VCaP (cell line): ENCODE data around the gene RIN2.

Source experiments
- H3K27ac ChIP-seq: fragments of 450-650 bp; 2 replicates; pipeline ENCODE4 v1.5.1; 2017
- TF ChIP-seq, protein P1 (sequence below): fragments of 450-650 bp; conservative IDR thresholded peaks from 2 replicates; pipeline ENCODE4 v1.5.1; 2017; ENCODE audit warnings: mild to moderate bottlenecking, moderate library complexity

RIN2 gene

DNA sequence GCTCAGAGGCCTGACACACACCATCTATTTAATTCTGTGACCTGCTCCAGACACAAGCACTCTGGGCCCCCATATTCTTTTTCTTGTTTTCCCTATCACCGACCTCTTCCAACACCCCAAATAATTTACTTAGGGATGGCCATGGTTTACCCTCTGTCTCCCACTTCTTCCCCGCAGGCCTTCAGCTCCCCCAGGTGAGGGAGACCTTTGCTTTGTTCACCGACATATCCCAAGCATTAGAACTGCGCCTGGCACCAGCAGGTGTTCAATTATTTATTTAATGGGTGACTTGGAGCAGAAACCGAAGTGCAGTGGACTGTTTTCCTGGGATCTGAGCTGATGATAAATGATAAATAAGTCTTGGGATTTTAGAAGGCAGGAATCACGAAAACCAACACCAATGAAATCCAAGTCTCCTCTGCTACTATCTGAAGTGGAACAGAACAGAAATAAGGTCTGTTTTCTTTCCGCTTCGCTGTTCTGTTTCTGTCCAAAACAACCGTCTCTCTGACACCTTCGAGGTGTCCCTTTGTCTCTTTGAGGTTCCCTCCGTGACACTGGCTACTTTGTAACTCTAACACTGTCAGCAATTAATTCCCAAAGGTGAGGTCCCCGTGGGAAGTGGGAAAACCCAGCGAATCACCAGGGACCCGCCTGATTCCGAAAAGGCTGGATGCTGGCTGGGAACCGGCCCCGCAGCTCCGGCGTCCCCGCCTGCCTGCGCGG is 1.1 kb upstream of the RIN2 start:
- TF ChIP-seq, protein P1, sequence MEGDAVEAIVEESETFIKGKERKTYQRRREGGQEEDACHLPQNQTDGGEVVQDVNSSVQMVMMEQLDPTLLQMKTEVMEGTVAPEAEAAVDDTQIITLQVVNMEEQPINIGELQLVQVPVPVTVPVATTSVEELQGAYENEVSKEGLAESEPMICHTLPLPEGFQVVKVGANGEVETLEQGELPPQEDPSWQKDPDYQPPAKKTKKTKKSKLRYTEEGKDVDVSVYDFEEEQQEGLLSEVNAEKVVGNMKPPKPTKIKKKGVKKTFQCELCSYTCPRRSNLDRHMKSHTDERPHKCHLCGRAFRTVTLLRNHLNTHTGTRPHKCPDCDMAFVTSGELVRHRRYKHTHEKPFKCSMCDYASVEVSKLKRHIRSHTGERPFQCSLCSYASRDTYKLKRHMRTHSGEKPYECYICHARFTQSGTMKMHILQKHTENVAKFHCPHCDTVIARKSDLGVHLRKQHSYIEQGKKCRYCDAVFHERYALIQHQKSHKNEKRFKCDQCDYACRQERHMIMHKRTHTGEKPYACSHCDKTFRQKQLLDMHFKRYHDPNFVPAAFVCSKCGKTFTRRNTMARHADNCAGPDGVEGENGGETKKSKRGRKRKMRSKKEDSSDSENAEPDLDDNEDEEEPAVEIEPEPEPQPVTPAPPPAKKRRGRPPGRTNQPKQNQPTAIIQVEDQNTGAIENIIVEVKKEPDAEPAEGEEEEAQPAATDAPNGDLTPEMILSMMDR = peak; percentile 45
- H3K27ac ChIP-seq = peak overlapping the region; percentile 95

GRCh38 chr20:19757487-19758132 is 448 bp upstream of the RIN2 start:
- H3K27ac ChIP-seq = peak overlapping the region; percentile 95
- TF ChIP-seq, protein P1 = no peak

DNA sequence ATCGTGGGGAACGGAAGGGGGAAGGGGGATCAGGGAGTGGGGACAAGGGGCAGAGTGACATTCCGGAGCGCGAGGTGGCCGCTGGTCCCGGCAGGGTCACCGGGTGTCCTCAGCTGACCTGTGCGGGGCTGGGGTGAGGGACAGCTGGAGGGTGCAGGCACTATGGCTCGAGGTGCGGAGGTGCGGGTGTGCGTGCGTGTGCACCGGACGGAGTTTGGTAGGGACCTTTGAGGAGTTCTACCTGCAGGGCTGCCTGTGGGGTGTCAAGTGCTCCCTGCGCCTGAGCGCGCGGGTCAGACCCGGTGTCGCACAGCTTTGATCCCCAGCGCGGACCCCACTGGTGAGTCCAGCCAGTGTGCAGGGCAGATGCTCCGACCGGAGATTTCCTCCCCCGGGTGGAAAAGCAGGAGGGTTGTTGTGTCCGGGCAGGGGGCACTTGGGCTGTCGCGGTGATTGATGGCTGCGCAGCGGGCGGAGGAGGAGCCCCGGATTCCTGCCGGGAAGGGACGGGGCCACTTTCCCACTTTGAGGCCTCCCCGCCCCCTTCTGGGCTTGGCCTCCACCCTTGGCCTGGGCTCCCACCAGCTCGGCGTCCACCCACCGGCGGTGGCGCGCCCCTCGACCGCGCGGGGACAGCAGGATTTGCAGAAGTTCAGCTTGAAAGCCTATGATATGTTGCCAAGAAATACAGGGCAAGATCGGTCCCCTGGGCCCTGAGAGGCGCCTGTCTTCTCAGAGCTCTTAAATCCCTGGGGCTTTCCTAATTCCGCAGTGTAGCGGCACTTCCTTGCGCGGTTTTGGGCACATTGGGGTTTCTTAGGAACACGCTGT is 658 bp downstream of the RIN2 start:
- TF ChIP-seq, protein P1 = no peak
- H3K27ac ChIP-seq = peak overlapping the region; percentile 95

- 0 out of 2 replicates have a peak overlapping the region, but pooled peaks have one; percentile 95 for H3K27ac ChIP-seq
- TF ChIP-seq, protein P1 = no peak
Measured at GRCh38 chr20:19760371-19760721, 2.3 kb downstream of the RIN2 start.

- TF ChIP-seq, protein P1 = no peak
- no peak overlapping the region for H3K27ac ChIP-seq
Measured at GRCh38 chr20:19761326-19761725, 3.3 kb downstream of the RIN2 start.

DNA sequence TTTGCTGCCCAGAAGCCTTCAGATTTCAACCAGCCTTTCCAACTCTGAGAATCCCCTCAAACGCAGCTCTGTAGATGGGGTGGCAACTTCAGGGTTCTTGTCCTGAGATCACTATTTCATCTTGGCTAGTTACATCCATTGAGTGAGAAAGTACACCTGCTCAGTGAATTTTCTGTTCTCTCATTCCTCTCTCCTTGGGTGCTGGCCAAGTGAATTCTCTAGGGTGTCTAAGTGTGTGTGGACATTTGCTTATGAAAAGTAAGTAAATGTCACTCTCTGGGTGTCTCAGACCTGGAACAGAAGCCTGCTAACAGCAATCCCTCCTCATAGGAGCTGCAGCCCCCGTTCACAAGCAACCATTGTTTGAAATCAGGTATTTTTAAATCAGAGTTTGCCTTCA is 3.8 kb downstream of the RIN2 start:
- TF ChIP-seq, protein P1 = no peak
- H3K27ac ChIP-seq = no peak overlapping the region

DNA sequence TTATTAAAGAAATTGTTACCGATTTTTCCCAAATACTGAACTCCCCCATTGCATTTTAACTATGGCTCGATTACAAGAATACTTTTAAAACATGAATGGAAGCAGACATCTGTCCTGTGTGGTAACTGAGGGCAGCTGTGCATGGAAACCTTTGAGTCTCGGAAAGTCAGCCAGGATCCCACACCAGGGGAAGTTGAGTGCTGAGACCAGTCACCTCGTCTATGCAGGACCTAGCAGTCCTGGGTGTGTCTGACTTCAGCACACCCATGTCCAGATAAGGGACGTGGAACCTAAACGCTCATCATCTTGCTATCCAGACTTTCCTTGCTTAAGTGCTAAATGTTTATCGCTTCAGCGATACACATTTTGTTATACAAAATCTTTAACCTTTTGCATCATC is 6.1 kb downstream of the RIN2 start:
- H3K27ac ChIP-seq = no peak overlapping the region
- TF ChIP-seq, protein P1 = no peak
